Naive thymus-derived CD8-positive, alpha-beta T cell (primary cell): ENCODE data around the gene SCN5A. TPM values are rescaled to one million over a fixed set of nuclear protein-coding genes. Genes with fewer than 3 reads are reported as not detected.

Experiments used
- ATAC-seq, 2 donors: fragments of 150-1000 bp; cut with Tn5 transposase in 1 of 2; sonication (Bioruptor Pico), chemical (Tn5 transposase) in 1 of 2; 1 replicate in 1 of 2; 2 replicates in 1 of 2; pipeline ENCODE4 v1.10.0; 2021; ENCODE audit warnings: mild to moderate bottlenecking in 2 of 2, moderate library complexity in 2 of 2
- POLR2A ChIA-PET: fragments of 350-600 bp; sonication (Branson Sonifier 250); formaldehyde crosslinking; loops from one replicate; lab custom pipeline; 2021; ENCODE audit warnings: antibody characterized with exemption; lab: Charles Lee
- DNase-seq, 10 donors: peaks; one replicate each; pipeline versions ENCODE4 v3.0.0 to v3.0.0-alpha.2; 2020 to 2022
- H3K27ac Mint-ChIP-seq, 10 donors: one replicate each; pipeline ENCODE4 v1.8.0; 2020 to 2022; ENCODE audit warnings: mild to moderate bottlenecking in 10 of 10, mixed read lengths in 10 of 10, moderate library complexity in 4 of 10, inconsistent platforms in 1 of 10
- H3K27me3 Mint-ChIP-seq, 5 donors: one replicate each; pipeline ENCODE4 v1.8.0; 2021 to 2022; ENCODE audit warnings: mixed read lengths in 5 of 5
- H3K36me3 Mint-ChIP-seq, 3 donors: one replicate each; pipeline ENCODE4 v1.8.0; 2020 to 2022; ENCODE audit warnings: mixed read lengths in 3 of 3, mild to moderate bottlenecking in 2 of 3, inconsistent platforms in 1 of 3
- H3K4me1 Mint-ChIP-seq, 4 donors: one replicate each; pipeline ENCODE4 v1.8.0; 2021 to 2022; ENCODE audit warnings: mixed read lengths in 4 of 4
- H3K4me3 Mint-ChIP-seq, 10 donors: one replicate each; pipeline ENCODE4 v1.8.0; 2020 to 2022; ENCODE audit warnings: mild to moderate bottlenecking in 10 of 10, mixed read lengths in 10 of 10, moderate library complexity in 6 of 10, inconsistent platforms in 1 of 10
- H3K9me3 Mint-ChIP-seq, 9 donors: one replicate each; pipeline ENCODE4 v1.8.0; 2020 to 2022; ENCODE audit warnings: mixed read lengths in 9 of 9, mild to moderate bottlenecking in 3 of 9, inconsistent platforms in 1 of 9, moderate library complexity in 1 of 9
- polyA plus RNA-seq, 3 donors: library from polyadenylated mRNA; unstranded; fragments of 300-500 nt; fragmentation: Illumina TruSeq; gene quantifications; one replicate each; pipeline ENCODE4 v1.2.3, GENCODE V29; 2021
- total RNA-seq, 8 experiments: library from RNA in 2 of 8; stranded (reverse) in 2 of 8; gene quantifications; one replicate each; pipeline ENCODE4 v1.2.3 and lab custom pipeline; 2021 to 2026

SCN5A gene
- total and polyA plus RNA-seq, 5 experiments from 2014 or later = 0.25 to 0.55 TPM; not detected in 3

GRCh38 chr3:38555149-38555840 lies 94.2 kb downstream of the SCN5A start:
- H3K36me3 Mint-ChIP-seq = no peaks in the 10 kb centered on the region
- peaks cover 0 to 7% (median 2%) of the 10 kb centered on the region in 5 donors for H3K27me3 Mint-ChIP-seq
- POLR2A ChIA-PET = no interaction called here
- H3K4me1 Mint-ChIP-seq = no peaks in the 10 kb centered on the region
- ATAC-seq (no peak), DNase-seq (peak in 1 of 10 donors; percentile 23)
- no peak overlapping the region for H3K4me3 Mint-ChIP-seq
- peaks cover 0 to 10% (median 2%) of the 10 kb centered on the region in 9 donors for H3K9me3 Mint-ChIP-seq
- H3K27ac Mint-ChIP-seq = no peak overlapping the region

GRCh38 chr3:38554127-38554827 lies 95.2 kb downstream of the SCN5A start:
- peaks cover 0 to 10% (median 2%) of the 10 kb centered on the region in 9 donors for H3K9me3 Mint-ChIP-seq
- no peaks in the 10 kb centered on the region for H3K36me3 Mint-ChIP-seq
- ATAC-seq (no peak), DNase-seq (peak in 1 of 10 donors; percentile 50)
- H3K4me3 Mint-ChIP-seq = no peak overlapping the region
- POLR2A ChIA-PET = no interaction called here
- H3K4me1 Mint-ChIP-seq = no peaks in the 10 kb centered on the region
- no peak overlapping the region for H3K27ac Mint-ChIP-seq
- H3K27me3 Mint-ChIP-seq = peaks cover 0 to 7% (median 2%) of the 10 kb centered on the region in 5 donors

GRCh38 chr3:38553071-38553470 lies 96.4 kb downstream of the SCN5A start:
- peaks cover 0 to 10% (median 2%) of the 10 kb centered on the region in 9 donors for H3K9me3 Mint-ChIP-seq
- H3K36me3 Mint-ChIP-seq = no peaks in the 10 kb centered on the region
- H3K4me3 Mint-ChIP-seq = no peak overlapping the region
- no peaks in the 10 kb centered on the region for H3K4me1 Mint-ChIP-seq
- no peak for ATAC-seq
- POLR2A ChIA-PET = no interaction called here
- no peak overlapping the region for H3K27ac Mint-ChIP-seq
- no peak for DNase-seq
- peaks cover 0 to 7% (median 2%) of the 10 kb centered on the region in 5 donors for H3K27me3 Mint-ChIP-seq

- POLR2A ChIA-PET = no interaction called here
- Mint-ChIP-seq H3K9me3 (peaks cover 0 to 10% (median 2%) of the 10 kb centered on the region in 9 donors), H3K27me3 (peaks cover 0 to 7% (median 2%) of the 10 kb centered on the region in 5 donors), H3K36me3 (no peaks in the 10 kb centered on the region), H3K27ac (no peak overlapping the region), H3K4me3 (no peak overlapping the region), H3K4me1 (no peaks in the 10 kb centered on the region)
- ATAC-seq = no peak
- no peak for DNase-seq
Observed at GRCh38 chr3:38552364-38552763, 97.1 kb downstream of the SCN5A start.

GRCh38 chr3:38551026-38551832 lies 98.3 kb downstream of the SCN5A start:
- H3K36me3 Mint-ChIP-seq = no peaks in the 10 kb centered on the region
- ATAC-seq = no peak
- DNase-seq = no peak
- peaks cover 0 to 7% (median 2%) of the 10 kb centered on the region in 9 donors for H3K9me3 Mint-ChIP-seq
- no peaks in the 10 kb centered on the region for H3K4me1 Mint-ChIP-seq
- POLR2A ChIA-PET = no interaction called here
- no peak overlapping the region for H3K4me3 Mint-ChIP-seq
- H3K27ac Mint-ChIP-seq = no peak overlapping the region
- peaks cover 0 to 7% (median 0%) of the 10 kb centered on the region in 5 donors for H3K27me3 Mint-ChIP-seq

- H3K36me3 Mint-ChIP-seq = no peaks in the 10 kb centered on the region
- ATAC-seq (no peak), DNase-seq (no peak)
- H3K4me3 Mint-ChIP-seq = peak overlapping the region in 1 of 10 donors; percentile 13
- POLR2A ChIA-PET = no interaction called here
- H3K27me3 Mint-ChIP-seq = peaks cover 0 to 7% (median 0%) of the 10 kb centered on the region in 5 donors
- peaks cover 0 to 7% (median 2%) of the 10 kb centered on the region in 9 donors for H3K9me3 Mint-ChIP-seq
- no peaks in the 10 kb centered on the region for H3K4me1 Mint-ChIP-seq
- H3K27ac Mint-ChIP-seq = no peak overlapping the region
Observed at GRCh38 chr3:38549957-38550840, 99.3 kb downstream of the SCN5A start.

- H3K4me3 Mint-ChIP-seq = no peak overlapping the region
- no peaks in the 10 kb centered on the region for H3K4me1 Mint-ChIP-seq
- peaks cover 0 to 6% (median 2%) of the 10 kb centered on the region in 9 donors for H3K9me3 Mint-ChIP-seq
- no peak for ATAC-seq
- DNase-seq = no peak
- no peaks in the 10 kb centered on the region for H3K36me3 Mint-ChIP-seq
- POLR2A ChIA-PET = no interaction called here
- peaks cover 0 to 7% (median 0%) of the 10 kb centered on the region in 5 donors for H3K27me3 Mint-ChIP-seq
- H3K27ac Mint-ChIP-seq = peak overlapping the region in 1 of 10 donors; percentile 50
Observed at GRCh38 chr3:38549486-38549885, 100.0 kb downstream of the SCN5A start.

GRCh38 chr3:38549082-38549481 lies 100.4 kb downstream of the SCN5A start:
- DNase-seq (no peak), ATAC-seq (no peak)
- peaks cover 0 to 4% (median 2%) of the 10 kb centered on the region in 9 donors for H3K9me3 Mint-ChIP-seq
- H3K4me3 Mint-ChIP-seq = no peak overlapping the region
- H3K27ac Mint-ChIP-seq = no peak overlapping the region
- POLR2A ChIA-PET = no interaction called here
- peaks cover 0 to 5% (median 0%) of the 10 kb centered on the region in 5 donors for H3K27me3 Mint-ChIP-seq
- H3K4me1 Mint-ChIP-seq = no peaks in the 10 kb centered on the region
- H3K36me3 Mint-ChIP-seq = no peaks in the 10 kb centered on the region

- POLR2A ChIA-PET = no interaction called here
- Mint-ChIP-seq H3K4me3 (no peak overlapping the region), H3K27me3 (no peaks in the 10 kb centered on the region), H3K36me3 (no peaks in the 10 kb centered on the region), H3K9me3 (no peaks in the 10 kb centered on the region), H3K27ac (no peak overlapping the region), H3K4me1 (no peaks in the 10 kb centered on the region)
- no peak for DNase-seq
- ATAC-seq = no peak
Observed at GRCh38 chr3:38548154-38548931, 101.1 kb downstream of the SCN5A start.

GRCh38 chr3:38545983-38546382 lies 103.5 kb downstream of the SCN5A start:
- Mint-ChIP-seq H3K4me1 (no peaks in the 10 kb centered on the region), H3K9me3 (no peaks in the 10 kb centered on the region), H3K4me3 (no peak overlapping the region), H3K27ac (no peak overlapping the region), H3K27me3 (no peaks in the 10 kb centered on the region), H3K36me3 (peaks cover 0 to 2% (median 0%) of the 10 kb centered on the region in 3 donors)
- DNase-seq = no peak
- POLR2A ChIA-PET = no interaction called here
- ATAC-seq = no peak

- Mint-ChIP-seq H3K27ac (no peak overlapping the region), H3K27me3 (no peaks in the 10 kb centered on the region), H3K36me3 (peaks cover 0 to 2% (median 0%) of the 10 kb centered on the region in 3 donors), H3K4me3 (no peak overlapping the region), H3K9me3 (no peaks in the 10 kb centered on the region), H3K4me1 (no peaks in the 10 kb centered on the region)
- POLR2A ChIA-PET = no interaction called here
- no peak for ATAC-seq
- no peak for DNase-seq
Observed at GRCh38 chr3:38545550-38545949, 103.9 kb downstream of the SCN5A start.
